HG03439 (cell line): Measurements from ENCODE around the gene AOC3.
A peak's percentile ranks its signal among the peaks of the same experiment; 100 is the strongest.

ENCODE experiments used
- ATAC-seq: cut with Tn5 transposase; IDR thresholded peaks from one replicate; pipeline ENCODE4 v1.9.1; 2021; ENCODE audit warnings: mild to moderate bottlenecking, moderate library complexity; ENCODE audit not compliant: unreplicated experiment

AOC3 gene, protein sequence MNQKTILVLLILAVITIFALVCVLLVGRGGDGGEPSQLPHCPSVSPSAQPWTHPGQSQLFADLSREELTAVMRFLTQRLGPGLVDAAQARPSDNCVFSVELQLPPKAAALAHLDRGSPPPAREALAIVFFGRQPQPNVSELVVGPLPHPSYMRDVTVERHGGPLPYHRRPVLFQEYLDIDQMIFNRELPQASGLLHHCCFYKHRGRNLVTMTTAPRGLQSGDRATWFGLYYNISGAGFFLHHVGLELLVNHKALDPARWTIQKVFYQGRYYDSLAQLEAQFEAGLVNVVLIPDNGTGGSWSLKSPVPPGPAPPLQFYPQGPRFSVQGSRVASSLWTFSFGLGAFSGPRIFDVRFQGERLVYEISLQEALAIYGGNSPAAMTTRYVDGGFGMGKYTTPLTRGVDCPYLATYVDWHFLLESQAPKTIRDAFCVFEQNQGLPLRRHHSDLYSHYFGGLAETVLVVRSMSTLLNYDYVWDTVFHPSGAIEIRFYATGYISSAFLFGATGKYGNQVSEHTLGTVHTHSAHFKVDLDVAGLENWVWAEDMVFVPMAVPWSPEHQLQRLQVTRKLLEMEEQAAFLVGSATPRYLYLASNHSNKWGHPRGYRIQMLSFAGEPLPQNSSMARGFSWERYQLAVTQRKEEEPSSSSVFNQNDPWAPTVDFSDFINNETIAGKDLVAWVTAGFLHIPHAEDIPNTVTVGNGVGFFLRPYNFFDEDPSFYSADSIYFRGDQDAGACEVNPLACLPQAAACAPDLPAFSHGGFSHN

DNA sequence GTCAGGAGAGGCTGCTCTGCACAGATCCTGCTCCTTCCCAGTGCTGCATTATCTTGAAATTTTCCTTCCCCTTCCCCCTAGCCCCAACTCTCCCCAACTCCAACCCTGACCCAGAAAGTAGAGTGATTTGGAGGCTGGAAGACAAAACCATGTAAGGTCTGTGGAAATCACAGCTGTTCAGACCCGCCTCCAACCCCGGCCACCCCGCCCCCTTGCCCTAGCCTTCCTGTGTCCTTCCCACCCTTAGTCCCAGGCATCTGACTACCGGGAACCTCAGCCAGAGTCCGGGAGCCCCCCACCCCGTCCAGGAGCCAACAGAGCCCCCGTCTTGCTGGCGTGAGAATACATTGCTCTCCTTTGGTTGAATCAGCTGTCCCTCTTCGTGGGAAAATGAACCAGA lies at the start of gene AOC3:
Gene AOC3 (plus strand): TSS at position 246 of the 400 bp plus-strand sequence. CDS start 145 bp downstream, at position 391.
- ATAC-seq = no peak

GRCh38 chr17:42803074-42803883 lies 47.7 kb upstream of the AOC3 start:
- ATAC-seq = no peak

- no peak for ATAC-seq
These were observed 46.1 kb upstream of the AOC3 start for GRCh38 chr17:42804918-42805367.

GRCh38 chr17:42806249-42806648 lies 44.8 kb upstream of the AOC3 start:
- ATAC-seq = no peak

DNA sequence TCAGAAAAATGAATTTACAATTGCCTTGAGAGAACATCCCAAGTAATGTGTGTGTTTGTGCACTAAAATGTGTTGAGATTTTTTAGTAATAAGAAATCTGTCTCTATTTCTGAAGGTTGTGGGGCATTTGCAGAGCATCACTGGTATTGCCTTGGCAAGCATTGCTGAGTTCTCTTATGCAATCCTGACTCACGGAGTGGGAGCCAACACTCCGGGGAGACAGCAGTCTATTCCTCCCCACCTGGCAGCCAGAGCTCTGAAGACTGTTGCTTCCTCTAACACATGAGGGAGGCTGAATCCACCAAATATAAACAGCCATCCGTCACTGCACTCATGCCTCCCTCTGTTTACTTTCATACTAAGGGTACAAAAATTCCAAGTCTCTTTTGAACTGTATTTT lies 41.7 kb upstream of the AOC3 start:
- no peak for ATAC-seq

DNA sequence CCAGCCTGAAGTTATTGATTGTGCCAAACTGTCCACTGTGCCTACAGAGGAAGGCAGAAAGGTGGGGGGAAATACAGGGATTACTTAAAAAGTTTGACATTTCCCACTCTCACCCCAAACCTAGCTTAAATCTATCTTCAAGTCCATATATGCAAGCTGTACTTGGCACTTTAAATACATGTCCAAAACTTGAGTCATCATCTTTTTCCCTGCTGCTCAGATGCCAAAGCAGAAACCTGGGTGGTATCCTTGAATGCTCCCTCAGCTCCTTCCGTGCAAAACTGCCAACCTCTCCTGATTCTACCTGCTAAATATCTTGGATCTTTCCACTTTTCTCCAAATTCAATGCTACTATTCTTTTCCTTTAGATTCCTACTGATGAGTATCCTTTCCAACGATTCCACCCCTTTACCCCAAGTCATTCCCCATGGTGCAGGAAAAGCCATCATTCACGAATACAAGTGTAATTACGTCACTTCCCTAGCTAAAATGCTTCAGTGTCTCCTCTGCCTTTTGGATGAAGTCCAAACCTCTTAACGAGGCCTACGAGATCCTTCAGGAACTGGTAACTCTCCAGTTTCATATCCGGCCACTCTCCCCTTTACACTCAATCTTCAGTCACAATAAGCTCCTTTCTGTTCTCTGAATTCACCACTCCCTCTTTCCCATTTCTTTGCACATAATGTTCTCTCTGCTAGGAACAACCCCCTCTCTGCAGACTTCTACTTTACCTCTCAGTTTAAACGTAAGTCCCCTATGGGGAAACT lies 36.2 kb upstream of the AOC3 start:
- ATAC-seq = no peak

GRCh38 chr17:42817866-42818265 lies 33.1 kb upstream of the AOC3 start:
- ATAC-seq = no peak

DNA sequence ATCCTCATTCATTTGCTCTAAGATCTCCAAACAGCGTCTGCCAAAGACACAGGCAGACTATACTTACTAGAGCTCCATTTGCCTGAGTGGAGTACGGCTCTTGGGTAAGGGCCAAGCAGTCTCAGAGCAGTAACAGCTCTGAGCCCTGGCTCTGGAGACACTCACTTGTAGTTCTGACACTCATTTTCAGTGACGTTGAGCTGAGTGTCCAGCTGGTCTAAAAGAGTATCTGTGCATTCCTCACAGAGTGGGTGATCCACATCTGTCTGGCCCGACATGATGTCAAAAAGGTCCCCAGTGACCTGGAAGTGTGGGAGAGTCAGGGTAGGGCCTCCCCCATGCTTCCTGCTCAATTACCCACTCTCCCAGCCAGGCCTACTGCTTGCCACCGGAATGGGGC lies 32.6 kb upstream of the AOC3 start:
- no peak for ATAC-seq

DNA sequence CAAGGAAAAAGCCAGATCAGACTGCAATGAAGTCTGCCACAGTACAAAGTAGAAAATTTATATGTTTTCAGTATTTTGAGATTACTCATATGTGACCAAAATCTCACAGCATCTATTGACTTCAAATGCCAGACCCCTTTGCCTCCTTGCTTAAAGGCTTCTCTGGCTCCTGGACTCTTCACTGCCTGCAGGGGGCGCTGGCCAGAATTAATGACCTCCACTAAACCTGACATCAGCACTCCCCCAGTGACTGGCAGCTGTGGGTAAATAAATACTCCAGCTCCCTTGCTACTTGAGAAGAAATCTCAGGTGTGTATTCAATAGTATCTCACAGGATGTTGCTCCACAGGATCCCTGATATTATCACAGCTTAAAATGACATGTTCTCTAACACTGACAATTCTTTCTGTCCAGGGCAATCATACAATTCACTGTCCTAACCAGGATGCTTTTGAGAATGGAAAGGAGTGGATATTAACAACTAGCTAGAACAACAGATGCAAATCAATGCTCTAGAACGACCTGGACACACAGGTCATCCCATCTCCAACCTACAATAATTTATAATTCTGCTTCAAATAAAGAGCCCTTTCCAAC lies 31.0 kb upstream of the AOC3 start:
- ATAC-seq = no peak

DNA sequence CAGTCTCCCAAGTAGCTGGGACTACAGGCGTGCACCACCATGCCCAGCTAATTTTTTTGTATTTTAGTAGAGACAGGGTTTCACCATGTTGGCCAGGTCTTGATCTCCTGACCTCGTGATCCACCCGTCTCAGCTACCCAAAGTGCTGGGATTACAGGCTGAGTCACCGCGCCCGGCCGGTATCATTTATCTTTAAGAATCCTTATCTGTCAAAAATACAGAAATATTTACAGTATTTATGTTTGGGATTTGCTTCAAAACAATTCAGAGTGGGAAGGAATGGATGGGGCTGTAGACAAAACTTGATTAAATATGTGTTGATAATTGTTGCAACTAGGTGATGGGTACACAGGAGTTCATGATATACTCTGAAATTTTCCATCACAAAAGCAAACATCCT lies 29.8 kb upstream of the AOC3 start:
- ATAC-seq = no peak

GRCh38 chr17:42827472-42827871 lies 23.5 kb upstream of the AOC3 start:
- ATAC-seq = no peak

GRCh38 chr17:42830971-42831370 lies 20.0 kb upstream of the AOC3 start:
- ATAC-seq = no peak

- peak; percentile 2 for ATAC-seq
These were observed 18.6 kb upstream of the AOC3 start for GRCh38 chr17:42832213-42832933.

DNA sequence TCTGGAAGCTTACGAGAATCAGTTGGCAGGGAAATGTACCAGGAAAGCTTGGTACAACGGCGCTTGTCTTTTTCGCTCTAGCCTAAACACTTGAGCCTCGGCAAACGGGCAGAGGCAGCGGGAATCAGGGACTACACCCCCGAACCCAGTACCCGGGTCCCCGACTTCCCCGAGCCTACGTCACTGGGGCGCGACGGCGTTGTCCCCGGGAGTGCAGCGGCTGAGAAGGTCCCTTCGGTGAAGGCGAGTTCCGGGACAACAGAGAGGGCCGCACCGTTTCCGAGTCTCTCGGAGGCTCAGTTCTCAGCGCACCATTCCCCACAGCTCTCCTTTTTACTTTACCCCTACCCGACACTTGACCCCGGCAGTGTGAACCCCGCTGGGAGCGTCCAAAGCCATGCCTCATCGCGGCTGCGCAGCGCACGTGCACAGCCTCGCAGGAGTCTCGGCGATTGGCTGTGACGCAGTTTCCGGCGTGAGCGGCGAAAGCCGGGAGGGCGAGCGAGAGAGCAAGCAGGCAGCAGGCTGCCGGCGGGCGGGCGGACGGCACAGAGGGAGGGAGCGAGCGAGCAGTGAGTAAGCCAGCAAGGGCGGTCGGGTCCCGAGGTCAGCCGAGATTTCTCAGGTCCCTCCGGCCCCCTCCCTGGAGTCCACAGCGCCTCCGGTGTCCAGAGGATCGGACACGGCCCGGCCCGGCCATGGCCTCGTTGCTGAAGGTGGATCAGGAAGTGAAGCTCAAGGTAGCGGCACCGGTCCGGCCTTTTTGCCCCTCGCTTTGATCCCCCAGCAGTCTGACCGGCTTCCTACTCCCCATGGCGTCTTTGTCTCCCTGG lies 17.8 kb upstream of the AOC3 start, which contains the start of gene PSME3:
Gene PSME3 (plus strand): TSS at position 464 of the 833 bp plus-strand sequence. CDS start 235 bp downstream, at position 699.
- peak; percentile 85 for ATAC-seq

DNA sequence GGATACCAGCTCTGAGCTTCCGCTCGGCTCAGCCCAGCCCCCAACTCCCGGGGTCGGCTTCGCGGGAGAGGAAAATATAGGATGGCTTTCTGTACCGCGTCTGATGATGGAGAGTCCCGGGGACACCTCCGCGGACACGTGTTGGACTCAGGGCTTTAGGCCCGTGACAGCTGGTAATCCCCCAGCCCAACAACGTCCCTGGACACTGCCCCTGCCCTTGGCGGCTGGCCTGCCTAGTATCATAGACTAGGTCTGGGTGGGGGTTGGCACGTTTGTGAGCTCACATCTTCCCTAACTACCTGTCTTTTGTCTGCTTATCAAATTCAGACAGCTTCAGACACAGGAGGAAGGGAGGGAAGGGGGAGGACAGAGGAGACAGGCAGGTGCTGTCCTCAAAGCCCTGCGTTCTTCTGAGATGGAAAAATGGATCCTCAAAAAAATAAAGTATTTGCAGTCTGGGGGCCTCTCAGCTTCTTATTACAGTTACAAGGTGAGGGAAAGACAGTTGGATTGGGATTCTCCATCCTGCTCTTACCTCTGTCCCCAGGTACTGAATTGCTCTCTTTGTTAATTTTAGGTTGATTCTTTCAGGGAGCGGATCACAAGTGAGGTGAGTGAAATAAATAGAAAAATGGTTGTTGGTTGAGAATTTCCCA lies 17.1 kb upstream of the AOC3 start:
- peak; percentile 12 for ATAC-seq

DNA sequence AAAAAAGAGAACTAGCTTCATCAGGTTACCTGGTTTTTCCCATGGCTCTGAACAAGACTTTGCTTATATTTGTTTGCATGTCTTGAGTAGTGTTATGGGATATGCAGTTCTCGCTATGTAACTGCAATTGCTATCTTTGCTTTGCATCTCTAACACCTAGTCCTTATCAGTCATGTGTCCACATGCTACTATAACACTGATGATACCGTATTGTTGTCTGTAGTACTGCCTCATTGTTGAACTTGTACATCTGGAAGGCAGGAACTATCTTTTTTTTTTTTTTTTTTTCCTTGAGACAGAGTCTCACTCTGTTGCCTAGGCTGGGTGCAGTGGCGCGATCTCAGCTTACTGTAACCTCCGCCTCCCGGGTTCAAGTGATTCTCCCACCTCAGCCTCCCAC lies 15.3 kb upstream of the AOC3 start:
- no peak for ATAC-seq

DNA sequence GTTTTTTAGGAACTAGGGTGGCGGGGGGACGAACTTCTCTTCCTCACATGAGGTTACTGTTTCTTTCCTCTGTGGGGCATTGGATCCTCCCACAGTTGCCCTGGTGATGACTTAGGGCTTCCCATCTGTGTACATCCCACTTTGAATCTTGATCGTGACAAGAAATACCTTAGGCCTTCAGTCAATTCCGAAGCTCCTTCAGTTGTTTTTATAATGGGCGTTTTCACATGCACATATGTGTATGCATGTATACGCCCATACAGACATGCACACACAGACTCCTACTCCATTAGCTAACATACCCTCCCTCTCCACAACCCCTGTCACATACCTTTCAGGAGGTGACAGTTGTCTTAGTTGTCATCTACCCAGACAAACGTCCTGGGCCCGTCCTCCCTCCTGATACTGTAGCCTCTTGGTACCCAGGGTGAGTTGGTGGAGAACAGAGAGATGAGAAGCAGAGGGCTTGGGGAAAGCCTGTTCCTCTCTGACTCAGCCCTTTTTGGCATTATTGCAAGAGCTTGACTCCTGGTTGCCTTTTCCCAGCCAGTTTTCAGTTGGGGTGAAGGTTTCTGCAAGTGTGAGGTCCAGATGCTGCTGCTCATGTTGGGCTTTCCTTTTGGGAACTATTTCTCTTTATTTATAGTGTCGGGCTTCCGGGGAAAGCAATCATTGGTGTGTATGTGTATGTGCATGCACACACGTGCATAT lies 8.9 kb upstream of the AOC3 start:
- ATAC-seq = no peak
